ENCODE results near the gene NPAS3. TPM values are rescaled to one million over a fixed set of nuclear protein-coding genes. Genes with fewer than 3 reads are reported as not detected.

Gene NPAS3
- total RNA-seq, 2 donors from 2014 or later, result 0.33 to 0.78 TPM

GRCh38 chr14:33390335-33390734 is 451.7 kb downstream of the NPAS3 start:
- no peak for DNase-seq
- H3K27me3 ChIP-seq, result no peaks in the 10 kb centered on the region

GRCh38 chr14:33393231-33393894 is 454.7 kb downstream of the NPAS3 start:
- no peak for DNase-seq
- H3K27me3 ChIP-seq, result no peaks in the 10 kb centered on the region
- no peak overlapping the region for H3K4me3 ChIP-seq
- whole genome bisulfite sequencing, 2 donors, result 70% methylated on average over 11 of the region's 11 CpGs
- no peaks in the 10 kb centered on the region for H3K9me3 ChIP-seq
- no peaks in the 10 kb centered on the region for H3K4me1 ChIP-seq
- H3K36me3 ChIP-seq (replicated peaks in 1 of 2; ENCODE audit: insufficient read depth in 1 of 2, low read depth in 2 of 2), result no peaks in the 10 kb centered on the region
- TF ChIP-seq POLR2A (IDR thresholded peaks at IDR 0.05) (no peak), CTCF (IDR thresholded peaks at IDR 0.05) (no peak)
- no peak for ATAC-seq
- intact Hi-C loops (cut with DNase I), result no loop called here
- H3K27ac ChIP-seq, result no peak overlapping the region

More at GRCh38 chr14:33390335-33390734, 451.7 kb downstream of the NPAS3 start:
- TF ChIP-seq POLR2A (IDR thresholded peaks at IDR 0.05), result no peak
- TF ChIP-seq CTCF (IDR thresholded peaks at IDR 0.05), result no peak
- H3K36me3 ChIP-seq (replicated peaks in 1 of 2; ENCODE audit: insufficient read depth in 1 of 2, low read depth in 2 of 2), result no peaks in the 10 kb centered on the region
- H3K27ac ChIP-seq, result no peak overlapping the region
- WGBS, 2 donors, result 54 to 64% methylated on average over 2 of the region's 2 CpGs
- no peaks in the 10 kb centered on the region for H3K4me1 ChIP-seq
- intact Hi-C loops (cut with DNase I), result no loop called here
- no peaks in the 10 kb centered on the region for H3K9me3 ChIP-seq
- no peak overlapping the region for H3K4me3 ChIP-seq
- no peak for ATAC-seq

GRCh38 chr14:33393895-33394368 is 455.3 kb downstream of the NPAS3 start:
- Histone ChIP-seq H3K9me3 (no peaks in the 10 kb centered on the region), H3K27ac (no peak overlapping the region), H3K36me3 (replicated peaks in 1 of 2; ENCODE audit: insufficient read depth in 1 of 2, low read depth in 2 of 2) (no peaks in the 10 kb centered on the region), H3K4me3 (no peak overlapping the region), H3K27me3 (no peaks in the 10 kb centered on the region), H3K4me1 (no peaks in the 10 kb centered on the region)
- DNase-seq (no peak), ATAC-seq (no peak)
- intact Hi-C loops (cut with DNase I), result no loop called here
- no peak for TF ChIP-seq POLR2A (IDR thresholded peaks at IDR 0.05)
- no peak for TF ChIP-seq CTCF (IDR thresholded peaks at IDR 0.05)
- WGBS, 2 donors, result 81 to 87% methylated on average over 3 of the region's 3 CpGs

- Histone ChIP-seq H3K36me3 (replicated peaks in 1 of 2; ENCODE audit: insufficient read depth in 1 of 2, low read depth in 2 of 2) (no peaks in the 10 kb centered on the region), H3K27ac (no peak overlapping the region), H3K9me3 (no peaks in the 10 kb centered on the region), H3K4me3 (no peak overlapping the region), H3K4me1 (no peaks in the 10 kb centered on the region), H3K27me3 (no peaks in the 10 kb centered on the region)
- WGBS, 2 donors, result 76 to 85% methylated on average over 3 of the region's 3 CpGs
- intact Hi-C loops (cut with DNase I), result no loop called here
- DNase-seq (no peak), ATAC-seq (no peak)
- TF ChIP-seq CTCF (IDR thresholded peaks at IDR 0.05) (no peak), POLR2A (IDR thresholded peaks at IDR 0.05) (no peak)
Observed at GRCh38 chr14:33401311-33401710, 462.6 kb downstream of the NPAS3 start.

GRCh38 chr14:33402604-33403003 is 463.9 kb downstream of the NPAS3 start:
- Histone ChIP-seq H3K27ac (no peak overlapping the region), H3K9me3 (no peaks in the 10 kb centered on the region), H3K27me3 (no peaks in the 10 kb centered on the region), H3K36me3 (replicated peaks in 1 of 2; ENCODE audit: insufficient read depth in 1 of 2, low read depth in 2 of 2) (no peaks in the 10 kb centered on the region), H3K4me3 (no peak overlapping the region), H3K4me1 (no peaks in the 10 kb centered on the region)
- ATAC-seq (no peak), DNase-seq (no peak)
- TF ChIP-seq POLR2A (IDR thresholded peaks at IDR 0.05), result no peak
- no peak for TF ChIP-seq CTCF (IDR thresholded peaks at IDR 0.05)
- intact Hi-C loops (cut with DNase I), result no loop called here
